ENCODE results near the gene RANBP1.

RANBP1 gene

DNA sequence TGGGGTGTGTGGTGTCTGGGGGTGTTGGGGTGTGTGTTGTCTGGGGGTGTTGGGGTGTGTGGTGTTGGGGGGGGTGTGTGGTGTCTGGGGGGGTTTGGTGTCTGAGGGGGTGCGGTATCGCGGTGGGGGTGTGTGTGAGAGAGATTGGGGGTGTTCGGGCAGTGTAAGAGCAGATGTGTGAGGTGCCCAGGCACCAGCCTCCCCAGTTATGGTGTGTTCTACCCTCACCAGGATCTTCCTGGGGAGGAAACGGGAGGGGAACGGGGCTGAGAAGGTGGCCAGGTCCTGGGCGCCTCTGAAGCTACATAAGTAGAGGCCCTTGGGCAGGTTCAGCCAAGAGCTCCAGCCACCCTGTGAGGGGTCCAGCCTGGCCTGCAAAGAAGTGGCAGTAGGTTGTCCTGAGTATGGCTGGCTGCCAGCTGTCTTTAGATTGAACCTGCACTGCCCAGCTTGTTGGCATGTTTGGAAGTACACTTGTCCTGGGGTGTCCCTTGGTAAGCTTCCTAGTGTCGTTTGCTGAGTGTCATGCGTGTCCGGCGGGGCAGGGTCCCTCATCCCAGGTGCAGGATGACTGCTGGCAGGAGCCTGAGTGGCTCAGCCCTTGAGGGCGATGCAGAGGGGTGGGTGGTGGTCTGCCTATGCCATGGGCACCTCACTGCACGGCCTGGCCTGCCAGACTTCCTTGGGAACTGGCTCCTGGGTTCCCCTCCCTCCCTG lies 7.6 kb downstream of the RANBP1 start:
- no peak for DNase-seq (ENCODE audit: low read depth)

DNA sequence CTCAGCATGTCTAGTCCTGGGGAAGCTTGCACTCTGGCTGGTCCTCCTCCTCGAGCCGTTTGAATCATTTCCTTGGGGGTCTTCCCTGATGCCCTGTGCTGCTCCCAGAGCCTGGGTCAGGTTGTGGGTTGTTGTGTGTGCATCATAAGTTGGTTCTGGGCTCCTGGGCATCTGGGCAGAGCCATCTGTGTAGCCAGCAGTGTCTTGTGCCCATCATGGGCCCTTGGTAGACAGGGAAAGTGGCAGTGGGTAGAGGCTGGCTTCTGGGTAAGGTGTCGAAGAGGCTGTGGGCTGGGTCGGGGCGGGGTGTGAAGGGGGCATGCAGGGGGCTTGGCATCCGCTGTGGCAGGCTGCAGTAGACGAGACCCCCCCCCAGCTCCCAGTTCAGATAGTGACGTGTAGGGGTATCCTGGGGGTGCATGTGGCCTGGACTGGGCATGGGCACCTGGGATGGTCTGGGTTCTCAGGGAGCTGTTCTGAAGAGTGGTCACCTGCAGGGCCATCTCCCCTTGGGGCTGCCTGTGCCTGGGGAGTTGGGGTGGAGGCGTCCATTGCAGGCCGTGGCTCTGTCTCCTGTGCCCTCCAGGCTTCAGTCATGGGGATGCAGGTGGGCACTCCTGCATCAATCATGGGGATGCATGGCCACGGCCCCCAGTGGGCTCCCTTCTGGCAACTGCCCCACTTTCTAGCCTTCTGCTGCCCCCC lies 8.3 kb downstream of the RANBP1 start:
- no peak for DNase-seq (ENCODE audit: low read depth)

DNA sequence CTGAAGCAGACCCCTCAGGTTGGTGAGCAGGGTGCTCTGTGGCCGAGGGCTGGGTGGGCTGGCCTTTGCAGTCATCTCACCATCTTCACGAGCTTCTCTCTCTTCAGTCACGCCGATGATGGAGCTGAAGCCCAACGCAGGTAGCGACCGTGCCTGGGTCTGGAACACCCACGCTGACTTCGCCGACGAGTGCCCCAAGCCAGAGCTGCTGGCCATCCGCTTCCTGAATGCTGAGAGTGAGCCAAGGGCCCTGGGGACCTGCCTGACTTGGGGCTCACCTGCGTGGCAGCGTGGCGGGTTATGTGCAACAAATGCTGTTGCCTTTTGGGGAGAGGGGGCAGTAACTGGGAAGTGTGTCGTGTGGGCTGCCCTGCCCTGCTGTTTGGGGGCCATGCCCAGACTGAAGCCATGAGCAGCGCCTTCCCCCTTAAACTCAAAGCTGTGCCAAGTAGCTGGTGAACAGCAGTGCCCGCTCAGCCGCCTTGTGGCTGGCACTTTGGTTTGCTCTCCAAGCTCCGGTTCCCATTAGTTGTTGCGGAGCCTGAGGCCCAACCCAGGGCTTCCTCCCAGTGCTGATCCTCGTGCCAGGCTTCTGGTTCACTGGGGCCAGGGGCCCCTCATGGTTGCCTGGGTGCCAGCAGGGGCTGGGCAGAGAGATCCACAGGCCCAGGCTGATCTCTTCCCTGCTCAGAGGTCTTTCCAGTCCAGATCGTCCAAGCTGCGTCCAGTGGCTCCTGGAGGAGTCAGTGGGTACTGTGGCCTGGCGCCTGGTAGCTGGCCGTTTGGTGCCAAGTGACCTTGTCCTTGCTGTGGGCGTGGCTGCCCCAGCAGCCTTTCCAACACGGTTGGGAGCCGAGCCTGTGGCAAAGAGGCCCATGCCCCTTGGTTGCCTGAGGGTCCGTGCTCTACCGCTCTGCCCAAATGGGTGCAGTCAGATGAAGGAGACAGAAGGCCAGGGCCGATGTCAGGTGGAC lies 9.6 kb downstream of the RANBP1 start:
- no peak for DNase-seq (ENCODE audit: low read depth)

DNA sequence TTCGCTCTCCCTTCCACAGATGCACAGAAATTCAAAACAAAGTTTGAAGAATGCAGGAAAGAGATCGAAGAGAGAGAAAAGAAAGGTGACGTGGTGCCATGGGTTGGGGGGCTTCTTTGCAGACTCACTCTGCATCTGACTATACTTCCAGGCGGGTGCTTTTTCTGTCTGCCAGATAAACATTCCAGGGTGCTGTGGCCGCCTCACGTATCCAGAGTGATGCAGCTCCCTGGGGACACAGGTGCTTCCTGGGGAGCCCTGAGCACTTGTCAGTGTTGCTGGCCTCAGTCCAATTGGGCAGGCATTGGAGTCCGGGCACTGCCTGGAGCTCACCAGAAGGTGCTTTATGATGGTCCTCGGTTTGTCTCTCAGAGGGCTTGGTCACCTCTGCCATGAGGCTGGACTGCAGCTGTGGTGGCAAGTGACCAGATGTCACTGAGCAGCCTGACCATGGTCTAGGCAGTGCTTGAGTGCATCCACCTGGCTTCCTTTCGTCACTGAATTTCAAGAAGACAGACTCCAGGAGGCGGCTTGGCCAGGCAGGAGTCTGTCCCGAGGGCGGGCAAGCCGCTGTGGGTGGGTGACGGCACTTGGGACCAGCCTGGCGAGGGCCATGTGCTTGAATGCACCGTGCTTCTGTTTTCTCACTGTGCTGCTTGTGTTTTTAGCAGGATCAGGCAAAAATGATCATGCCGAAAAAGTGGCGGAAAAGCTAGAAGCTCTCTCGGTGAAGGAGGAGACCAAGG lies 10.6 kb downstream of the RANBP1 start:
- DNase-seq (ENCODE audit: low read depth): no peak

DNA sequence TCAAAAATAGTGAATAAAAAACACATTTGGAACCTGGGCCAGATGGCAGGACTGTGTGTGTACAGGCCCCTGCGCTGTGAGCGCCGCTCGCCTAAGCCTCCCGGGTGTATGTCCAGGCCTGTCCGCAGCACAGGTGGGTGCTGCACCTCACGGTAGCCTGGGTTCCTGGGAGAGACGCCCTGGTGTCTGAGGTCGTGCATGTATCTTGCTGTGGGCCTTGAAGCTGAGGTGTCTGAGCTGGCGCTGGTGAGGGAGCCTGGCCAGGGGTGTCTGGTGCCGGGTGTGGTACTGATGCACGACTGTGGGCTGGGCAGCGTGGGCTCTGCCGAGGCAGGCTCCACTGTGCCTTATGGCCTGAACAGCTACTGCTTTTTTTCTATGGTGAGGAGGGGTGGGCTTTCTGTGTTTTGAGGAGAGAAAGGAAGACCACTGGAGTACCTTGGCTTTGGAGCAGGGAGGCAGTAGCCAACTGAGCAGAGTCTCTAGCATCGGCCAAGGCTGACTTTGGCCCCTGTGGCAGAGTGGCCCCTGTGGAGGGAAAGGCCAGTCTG lies 11.5 kb downstream of the RANBP1 start:
- DNase-seq (ENCODE audit: low read depth): no peak

DNA sequence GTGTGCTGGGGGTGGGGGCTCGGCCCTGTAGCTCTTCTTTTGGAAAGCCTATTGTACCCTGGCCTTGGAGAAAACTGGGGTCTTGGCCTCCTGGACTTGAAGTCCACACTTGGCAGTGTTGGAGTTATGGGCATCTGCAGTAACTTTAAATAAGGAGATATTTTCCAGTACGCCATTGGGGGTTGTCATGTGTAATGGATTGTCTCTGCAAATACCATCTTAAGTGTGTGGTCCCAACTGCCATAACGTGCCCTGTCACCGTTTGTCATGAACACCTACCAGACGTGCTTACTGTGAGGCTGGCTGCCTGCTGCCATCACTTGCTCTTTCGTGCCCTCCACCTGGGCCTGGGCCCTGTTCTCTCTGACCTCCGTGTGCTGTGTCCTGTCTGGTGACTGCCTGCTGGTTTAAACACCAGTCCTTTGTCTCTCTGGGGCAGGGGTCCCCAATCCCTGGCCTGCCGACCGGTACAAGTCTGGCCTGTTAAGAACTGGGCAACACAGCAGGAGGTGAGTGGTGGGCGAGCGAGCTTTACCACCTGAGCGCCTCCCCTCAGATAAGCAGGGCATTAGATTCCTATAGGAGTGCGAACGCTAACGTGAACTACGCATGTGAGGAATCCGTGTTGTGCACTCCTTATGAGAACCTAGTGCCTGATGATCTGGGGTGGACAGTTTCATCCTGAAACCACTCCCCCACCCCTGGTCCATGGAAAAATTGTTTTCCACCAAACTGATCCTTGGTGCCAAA lies 12.1 kb downstream of the RANBP1 start:
- no peak for DNase-seq (ENCODE audit: low read depth)

DNA sequence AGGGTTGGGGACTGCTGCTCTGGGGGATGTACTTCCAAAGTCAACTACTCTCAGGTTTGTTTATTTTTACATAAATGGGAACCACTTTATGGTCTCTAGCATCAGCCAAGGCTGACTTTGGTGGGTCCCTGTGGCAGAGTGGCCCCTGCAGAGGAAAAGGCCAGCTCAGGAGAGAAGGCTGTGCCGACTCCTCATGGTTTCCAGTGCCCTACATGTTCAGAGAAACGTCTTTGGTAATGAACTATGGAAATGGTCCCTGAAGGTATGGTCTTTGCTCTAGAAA lies 12.7 kb downstream of the RANBP1 start:
- no peak for DNase-seq (ENCODE audit: low read depth)

DNA sequence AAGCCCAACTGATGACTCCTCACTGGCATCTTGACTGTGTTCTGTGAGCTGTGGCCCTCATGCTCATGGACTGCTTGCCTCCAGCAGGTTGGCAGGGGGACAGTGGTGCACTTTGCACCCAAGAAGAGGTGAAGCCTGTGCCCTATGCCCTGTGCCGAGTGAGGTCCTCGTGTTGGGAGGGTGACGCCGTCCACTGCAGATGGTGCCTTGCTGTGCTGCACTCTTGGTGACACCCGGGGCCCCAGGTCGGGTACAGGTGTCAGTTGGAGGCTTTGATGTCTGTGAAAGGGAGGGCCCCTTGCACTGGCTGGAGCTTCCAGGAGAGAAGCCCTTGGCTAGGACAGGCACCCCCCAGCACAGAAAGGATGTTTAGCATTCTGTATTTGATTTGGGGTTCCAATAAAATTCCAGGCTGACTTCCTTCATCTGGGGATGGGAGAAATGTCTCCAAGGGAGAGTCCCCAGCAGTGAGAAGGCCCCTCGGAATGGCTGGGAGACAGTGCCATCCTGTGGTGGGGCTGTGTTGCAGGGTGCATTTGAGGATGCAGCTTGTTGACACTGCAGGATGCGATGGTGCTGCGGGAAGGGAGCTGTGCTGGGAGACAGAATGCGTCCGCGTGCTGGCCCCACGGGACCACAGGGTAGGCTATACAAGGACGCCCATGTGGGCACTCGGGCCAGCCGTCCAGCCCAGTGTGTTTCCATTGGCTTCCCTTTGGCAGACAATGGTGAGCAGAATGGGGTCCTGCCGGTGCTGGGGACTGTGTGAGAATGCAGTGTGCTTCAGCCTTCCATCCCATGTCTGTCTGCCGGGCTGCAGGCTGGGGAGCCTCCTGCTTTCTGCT lies 13.2 kb downstream of the RANBP1 start:
- DNase-seq (ENCODE audit: low read depth): peak; percentile 52

DNA sequence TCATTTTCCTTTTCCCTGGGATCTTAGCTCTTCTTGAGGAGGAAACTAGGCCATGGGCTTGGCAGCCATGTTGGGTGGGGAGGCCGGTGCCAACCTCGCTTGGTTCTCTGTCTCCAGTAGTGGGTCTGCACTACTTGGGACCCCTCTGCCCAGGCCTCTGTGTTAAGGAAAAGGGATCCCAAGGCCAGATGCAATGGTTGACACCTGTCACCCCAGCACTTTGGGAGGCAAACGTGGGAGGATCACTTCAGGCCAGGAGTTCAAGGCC lies 13.8 kb downstream of the RANBP1 start:
- no peak for DNase-seq (ENCODE audit: low read depth)

DNA sequence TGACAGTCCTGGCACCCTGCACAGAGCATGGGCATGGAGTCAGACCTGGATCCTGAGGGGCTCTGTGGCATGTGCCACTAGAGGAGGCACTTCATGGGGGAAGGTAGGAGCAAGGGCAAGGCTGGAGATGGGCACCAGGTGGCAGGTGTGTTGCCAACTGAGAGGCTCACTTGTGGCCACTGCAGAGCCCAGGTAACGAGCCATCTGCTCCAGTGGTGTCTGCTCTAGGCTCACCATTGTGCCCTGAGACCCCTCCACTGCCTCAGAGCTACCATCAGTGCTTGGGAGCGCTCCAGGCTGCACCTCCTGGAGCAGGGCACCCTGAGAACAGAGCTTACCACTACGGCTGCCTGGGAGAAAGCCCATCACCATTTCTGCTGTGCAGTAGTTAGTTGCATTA lies 14.4 kb downstream of the RANBP1 start:
- no peak for DNase-seq (ENCODE audit: low read depth)

DNA sequence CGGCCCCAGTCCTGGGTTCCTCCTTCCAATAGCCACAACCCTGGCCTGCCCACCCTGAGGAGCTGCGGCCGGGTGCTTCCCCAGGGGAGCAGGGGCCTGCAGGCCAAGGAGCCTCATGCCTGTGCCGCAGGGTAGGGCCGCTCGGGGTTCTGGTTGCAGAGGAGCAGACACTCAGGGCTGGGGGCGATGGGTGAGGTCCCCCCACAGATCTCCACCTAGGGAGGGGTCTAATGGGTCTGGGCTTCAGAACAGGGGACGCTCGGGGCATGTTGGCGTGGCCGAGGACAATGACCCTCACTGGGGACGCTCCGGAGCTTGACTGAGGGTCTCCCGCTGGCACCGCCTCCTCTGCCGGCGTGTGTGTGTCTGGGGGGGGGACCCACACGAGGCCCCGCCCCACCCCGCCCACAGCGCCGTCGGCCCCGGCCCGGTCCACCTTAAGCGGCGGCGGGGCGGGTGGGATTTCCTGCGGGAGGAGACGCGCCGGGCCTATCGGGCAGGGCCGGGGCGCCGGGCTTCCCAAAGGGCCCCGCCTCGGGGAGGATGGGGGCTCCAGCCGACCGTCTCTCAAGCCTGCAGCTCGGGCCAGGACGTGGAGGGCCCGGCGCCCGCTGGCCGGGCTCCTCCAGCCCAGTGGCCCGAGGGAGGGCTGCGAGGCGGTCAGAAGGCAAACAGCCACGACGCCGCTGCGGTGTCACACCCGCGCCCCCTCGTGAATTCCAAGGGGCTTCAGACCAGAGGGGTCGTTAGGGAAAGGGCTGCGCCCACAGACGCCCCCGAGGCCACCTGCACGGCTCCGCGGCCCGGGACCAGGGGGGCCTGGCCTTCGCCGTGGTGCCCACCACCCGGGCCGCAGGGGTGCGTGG lies 15.1 kb downstream of the RANBP1 start:
- DNase-seq (ENCODE audit: low read depth): peak; percentile 68

DNA sequence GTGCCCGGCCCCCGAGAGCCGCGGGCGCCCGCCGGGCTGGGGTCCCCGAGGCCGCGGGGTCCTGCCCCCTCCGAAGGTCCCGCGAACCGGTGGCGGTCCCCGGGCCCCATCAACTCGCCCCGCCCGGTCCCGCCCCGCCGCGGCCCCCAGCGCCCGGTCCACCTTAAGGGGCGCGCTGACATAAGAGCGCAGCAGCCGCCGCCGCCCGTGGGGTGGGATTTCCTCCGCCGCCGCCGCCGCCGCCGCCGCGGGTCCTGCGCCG lies 15.6 kb downstream of the RANBP1 start, which contains the start of gene ZDHHC8:
Gene ZDHHC8 (plus strand): TSS at position 208 of the 262 bp plus-strand sequence. CDS start 144 bp downstream, outside the sequence.
- DNase-seq (ENCODE audit: low read depth): peak; percentile 36

DNA sequence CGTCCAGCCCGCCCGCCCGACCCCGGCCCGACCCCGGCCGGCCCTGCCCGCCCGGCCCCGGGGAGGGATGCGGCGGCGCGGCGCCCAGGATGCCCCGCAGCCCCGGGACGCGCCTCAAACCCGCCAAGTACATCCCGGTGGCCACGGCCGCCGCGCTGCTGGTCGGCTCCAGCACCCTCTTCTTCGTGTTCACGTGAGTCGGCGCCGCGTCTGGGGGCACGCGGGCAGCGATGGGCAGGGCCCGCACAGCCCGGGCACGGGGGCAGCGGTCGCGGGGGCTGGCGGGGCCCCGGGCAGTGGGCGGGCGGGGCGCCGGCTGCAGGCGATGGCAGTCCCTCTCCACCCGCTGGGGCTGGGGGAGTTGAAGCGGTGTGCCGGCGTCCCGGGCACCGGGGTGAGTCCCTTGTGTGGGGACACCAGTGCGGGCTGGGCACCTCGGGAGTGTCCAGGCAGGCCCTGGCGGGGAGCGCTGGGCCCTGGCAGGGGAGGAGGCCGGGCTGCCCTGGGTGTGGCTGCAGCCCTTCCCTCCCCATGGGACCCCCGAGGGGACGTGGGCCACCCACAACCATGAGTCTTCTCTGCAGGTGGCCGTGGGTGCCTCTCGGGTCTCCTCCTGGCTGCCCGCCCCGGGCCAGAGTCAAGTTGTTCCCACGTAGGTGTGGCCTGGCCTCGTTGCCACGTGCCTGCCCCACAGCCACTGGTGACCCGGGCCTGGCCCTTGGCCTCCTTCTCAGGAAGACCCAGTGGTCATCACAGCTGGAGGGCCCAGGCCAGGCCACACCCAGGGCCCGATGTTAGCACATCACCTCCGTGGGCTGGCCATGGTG lies 16.2 kb downstream of the RANBP1 start:
- no peak for DNase-seq (ENCODE audit: low read depth)

DNA sequence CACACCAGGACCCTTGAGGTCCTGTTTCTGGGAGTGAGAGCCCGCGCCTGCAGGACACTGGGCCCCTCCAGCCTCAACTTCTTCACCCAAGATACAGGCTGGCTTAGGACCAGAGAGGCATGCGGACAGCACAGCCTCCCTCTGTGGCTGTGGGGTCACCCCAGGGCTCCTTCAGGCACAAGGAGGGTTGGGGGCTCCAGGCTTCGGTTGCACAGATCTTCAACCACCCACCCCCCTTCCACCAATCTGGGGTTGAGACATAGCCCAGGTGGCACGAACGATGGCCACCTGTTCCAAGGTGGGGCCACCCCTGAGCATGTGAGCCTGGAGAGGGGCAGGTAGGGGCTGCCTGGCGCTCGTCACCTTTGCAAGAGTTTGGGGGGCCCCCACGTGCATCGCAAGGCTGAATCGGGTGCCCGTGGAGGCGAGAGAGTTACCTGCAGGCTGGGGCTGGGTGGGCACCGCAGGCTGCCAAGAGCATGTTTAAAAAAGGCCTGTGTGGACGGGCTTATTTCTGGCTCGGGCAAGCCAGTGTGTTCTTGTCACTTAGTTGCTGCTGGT lies 16.9 kb downstream of the RANBP1 start:
- DNase-seq (ENCODE audit: low read depth): no peak

DNA sequence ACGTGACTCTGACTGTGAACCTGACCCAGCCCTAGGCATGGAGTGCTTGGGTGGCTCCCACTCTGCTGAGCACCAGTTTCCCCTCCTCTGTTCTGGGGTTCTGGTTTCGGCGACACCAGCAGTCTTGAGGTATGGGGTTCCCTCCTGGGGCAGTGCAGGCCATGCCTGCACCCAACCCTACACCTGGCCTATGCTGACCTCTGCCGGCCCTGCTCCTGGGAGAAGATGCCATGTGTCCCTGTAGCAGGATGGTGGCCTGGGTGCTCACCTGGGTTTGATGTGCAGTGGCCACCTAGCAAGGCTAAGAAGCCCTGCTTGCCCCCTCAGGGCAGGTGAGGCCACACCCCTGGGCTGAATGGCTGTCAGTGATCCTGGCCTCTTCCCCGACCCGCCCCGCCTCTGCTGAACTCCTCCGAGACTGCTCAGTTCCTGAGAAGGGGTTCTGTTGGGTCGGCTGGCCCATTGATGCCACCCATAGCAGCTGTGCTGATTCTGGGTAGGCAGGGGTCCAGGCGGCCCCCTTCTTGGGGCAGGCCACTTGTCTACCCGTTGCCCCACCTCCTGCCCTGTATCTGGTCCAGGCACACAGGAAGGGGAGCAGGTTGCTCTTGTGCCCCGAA lies 18.1 kb downstream of the RANBP1 start:
- DNase-seq (ENCODE audit: low read depth): no peak

DNA sequence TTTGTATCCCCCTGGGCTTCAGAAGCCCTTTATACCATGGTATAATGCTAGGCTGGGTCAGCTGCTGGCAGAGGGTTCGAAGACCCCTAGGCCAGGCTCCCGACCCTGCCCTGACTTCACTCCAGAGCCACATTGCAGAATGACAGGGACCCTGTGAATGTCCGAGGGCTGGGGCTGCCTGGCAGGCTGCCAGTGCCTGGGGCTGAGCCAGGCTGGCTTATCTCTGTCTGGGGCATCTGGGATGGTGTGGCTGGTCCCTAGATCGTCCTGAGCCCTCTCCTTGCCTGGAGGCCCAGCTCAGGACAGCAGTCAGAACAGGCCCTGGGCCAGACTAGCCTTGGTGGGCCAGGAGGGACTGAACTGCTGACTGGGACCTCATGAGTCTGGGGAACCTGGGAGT lies 19.4 kb downstream of the RANBP1 start:
- DNase-seq (ENCODE audit: low read depth): no peak

DNA sequence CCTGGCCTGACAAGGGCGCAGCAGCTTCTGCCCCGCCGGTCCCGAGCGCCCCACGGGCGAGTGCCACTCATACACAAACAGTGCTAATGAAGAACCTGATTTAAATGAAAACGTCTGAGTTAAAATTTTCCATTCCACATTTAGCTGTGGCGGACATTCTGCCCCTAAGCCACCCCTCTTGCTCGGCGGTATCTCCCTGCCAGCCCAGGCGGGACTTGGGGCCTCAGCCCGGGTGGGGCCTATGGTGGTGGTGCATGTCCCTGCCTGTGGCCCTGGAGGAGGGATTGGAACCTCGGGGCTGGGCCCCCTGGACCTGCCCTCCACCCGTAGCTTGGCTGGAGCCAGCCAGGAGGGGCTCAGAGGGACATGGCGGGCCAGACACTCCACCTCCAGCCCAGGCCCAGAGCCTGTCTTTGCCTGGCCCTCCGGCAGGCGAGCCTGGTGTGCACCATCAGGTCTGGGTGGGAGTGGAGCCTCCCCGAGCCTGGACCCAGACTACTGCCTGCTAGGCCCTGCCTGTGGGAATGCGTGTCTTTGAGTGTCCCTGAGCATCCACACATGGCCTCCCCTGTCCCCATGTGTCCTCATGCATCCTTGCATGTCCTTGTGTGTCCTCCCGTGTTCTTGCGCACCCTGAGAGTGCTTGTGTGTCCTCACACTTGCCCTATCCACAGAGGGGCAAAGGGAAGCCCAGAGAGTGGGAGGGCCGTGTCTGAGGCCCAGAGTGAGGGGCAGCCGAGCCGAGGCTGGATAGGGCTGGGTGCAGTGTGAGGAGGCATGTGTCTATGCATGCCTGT lies 20.1 kb downstream of the RANBP1 start:
- no peak for DNase-seq (ENCODE audit: low read depth)

Data from T follicular helper cell (primary cell).